ENCODE data around the gene LPCAT1.

DNA sequence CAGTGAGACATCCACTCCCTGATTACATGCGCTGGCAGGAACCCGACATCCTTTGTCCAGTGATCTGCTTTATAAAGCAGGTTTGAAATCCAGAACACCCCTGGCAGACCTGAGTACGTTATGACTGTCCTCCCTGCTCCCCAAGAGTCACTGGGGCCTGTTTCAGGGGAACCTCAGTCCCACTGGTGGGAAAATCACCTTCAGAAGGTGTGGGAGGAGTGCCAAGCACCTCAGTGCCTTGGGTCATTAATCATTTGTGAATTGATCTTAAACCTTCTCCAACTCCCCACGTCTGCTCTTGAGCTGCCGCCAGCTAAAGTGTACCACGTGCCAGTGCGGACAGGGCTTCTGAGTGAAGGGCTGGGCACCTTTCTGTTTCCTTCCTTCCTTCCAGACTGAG lies 94.7 kb downstream of the LPCAT1 start:
- TF ChIP-seq EZH2 (IDR thresholded peaks at IDR 0.05) = no peak
- TF ChIP-seq POLR2AphosphoS5 (IDR thresholded peaks at IDR 0.05; ENCODE audit: borderline replicate concordance, low read depth, low read length) = no peak
- TF ChIP-seq FOXP2 (optimal IDR thresholded peaks at IDR 0.05; ENCODE audit: control extremely low read depth, extremely low read length, insufficient read depth) = no peak

Measured in SK-N-MC (cell line).